Measurements from ENCODE around the gene POLR2J. TPM values are rescaled to one million over a fixed set of nuclear protein-coding genes. Genes with fewer than 3 reads are reported as not detected.

POLR2J gene
- total and polyA plus RNA-seq, 4 donors: 9.6 to 50.3 (median 30.5) TPM

DNA sequence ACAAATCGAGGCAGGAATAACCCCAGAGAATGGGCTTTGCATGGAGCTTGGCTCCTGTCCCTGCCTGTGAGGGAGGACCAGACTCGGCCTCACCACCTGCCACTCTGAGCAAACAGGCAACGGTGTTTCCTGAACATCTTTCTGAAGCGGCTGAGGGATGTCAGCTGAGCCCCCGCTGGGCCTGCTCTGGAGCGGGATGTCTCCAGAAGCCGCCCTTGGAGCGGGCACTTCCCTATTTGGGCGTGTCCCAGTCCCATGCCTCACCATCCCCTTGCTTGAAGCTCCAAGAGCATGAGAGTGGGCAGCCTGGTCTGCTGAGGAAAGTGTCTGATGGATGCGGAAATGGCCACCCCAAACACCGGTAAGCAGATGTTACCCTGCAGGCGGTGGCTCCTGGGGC is 24.3 kb downstream of the POLR2J start:
- H3K27ac ChIP-seq (ENCODE audit: low read depth in 1 of 2, low read length in 2 of 2): no peak overlapping the region
- 73% methylated on average over 12 of the region's 12 CpGs for WGBS
- no peak overlapping the region for H3K9ac ChIP-seq (ENCODE audit: low read depth in 1 of 2, low read length in 2 of 2)
- no peaks in the 10 kb centered on the region for H3K9me3 ChIP-seq (ENCODE audit: control insufficient read depth in 4 of 4, low read length in 3 of 4)
- no peaks in the 10 kb centered on the region for H3K4me1 ChIP-seq (ENCODE audit: control insufficient read depth in 4 of 4, insufficient read depth in 4 of 4, low read length in 3 of 4)
- no peaks in the 10 kb centered on the region for H3K27me3 ChIP-seq (ENCODE audit: control insufficient read depth in 4 of 4, insufficient read depth in 4 of 4, low read length in 3 of 4)
- H3K4me3 ChIP-seq (ENCODE audit: low read depth in 1 of 3, low read length in 3 of 3): no peak overlapping the region
- no peak for TF ChIP-seq FOXA2 (IDR thresholded peaks at IDR 0.05)
- TF ChIP-seq NR2F2 (IDR thresholded peaks at IDR 0.05): no peak
- TF ChIP-seq RAD21 (IDR thresholded peaks at IDR 0.05): no peak
- no peak for TF ChIP-seq HNF4A (conservative IDR thresholded peaks at IDR 0.05)
- TF ChIP-seq, protein P1, sequence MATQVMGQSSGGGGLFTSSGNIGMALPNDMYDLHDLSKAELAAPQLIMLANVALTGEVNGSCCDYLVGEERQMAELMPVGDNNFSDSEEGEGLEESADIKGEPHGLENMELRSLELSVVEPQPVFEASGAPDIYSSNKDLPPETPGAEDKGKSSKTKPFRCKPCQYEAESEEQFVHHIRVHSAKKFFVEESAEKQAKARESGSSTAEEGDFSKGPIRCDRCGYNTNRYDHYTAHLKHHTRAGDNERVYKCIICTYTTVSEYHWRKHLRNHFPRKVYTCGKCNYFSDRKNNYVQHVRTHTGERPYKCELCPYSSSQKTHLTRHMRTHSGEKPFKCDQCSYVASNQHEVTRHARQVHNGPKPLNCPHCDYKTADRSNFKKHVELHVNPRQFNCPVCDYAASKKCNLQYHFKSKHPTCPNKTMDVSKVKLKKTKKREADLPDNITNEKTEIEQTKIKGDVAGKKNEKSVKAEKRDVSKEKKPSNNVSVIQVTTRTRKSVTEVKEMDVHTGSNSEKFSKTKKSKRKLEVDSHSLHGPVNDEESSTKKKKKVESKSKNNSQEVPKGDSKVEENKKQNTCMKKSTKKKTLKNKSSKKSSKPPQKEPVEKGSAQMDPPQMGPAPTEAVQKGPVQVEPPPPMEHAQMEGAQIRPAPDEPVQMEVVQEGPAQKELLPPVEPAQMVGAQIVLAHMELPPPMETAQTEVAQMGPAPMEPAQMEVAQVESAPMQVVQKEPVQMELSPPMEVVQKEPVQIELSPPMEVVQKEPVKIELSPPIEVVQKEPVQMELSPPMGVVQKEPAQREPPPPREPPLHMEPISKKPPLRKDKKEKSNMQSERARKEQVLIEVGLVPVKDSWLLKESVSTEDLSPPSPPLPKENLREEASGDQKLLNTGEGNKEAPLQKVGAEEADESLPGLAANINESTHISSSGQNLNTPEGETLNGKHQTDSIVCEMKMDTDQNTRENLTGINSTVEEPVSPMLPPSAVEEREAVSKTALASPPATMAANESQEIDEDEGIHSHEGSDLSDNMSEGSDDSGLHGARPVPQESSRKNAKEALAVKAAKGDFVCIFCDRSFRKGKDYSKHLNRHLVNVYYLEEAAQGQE (IDR thresholded peaks at IDR 0.05): no peak
- DNase-seq (ENCODE audit: low spot score): no peak
- H3K36me3 ChIP-seq (ENCODE audit: control insufficient read depth in 4 of 4, insufficient read depth in 3 of 4, low read depth in 1 of 4, low read length in 3 of 4): peaks cover 6 to 34% (median 9%) of the 10 kb centered on the region in 4 donors

DNA sequence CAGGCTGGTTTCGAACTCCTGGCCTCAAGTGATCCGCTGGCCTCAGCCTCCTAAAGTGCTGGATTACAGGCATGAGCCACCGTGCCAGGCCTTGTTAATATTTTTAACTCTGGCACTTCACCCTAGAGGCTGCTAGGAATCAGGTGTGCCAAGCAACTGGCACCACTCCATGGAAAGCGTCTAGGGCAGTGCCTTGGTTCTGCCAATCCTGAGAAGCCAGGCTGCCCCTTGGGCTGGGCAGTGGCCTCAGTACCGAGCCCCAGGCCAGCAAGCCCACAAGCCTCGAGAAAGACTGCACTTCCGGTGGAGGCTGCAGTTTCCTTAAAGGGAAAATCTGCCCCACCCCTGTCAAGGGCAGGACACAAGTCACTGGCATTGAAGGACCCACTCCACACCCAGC is 25.4 kb downstream of the POLR2J start:
- Histone ChIP-seq H3K27me3 (ENCODE audit: control insufficient read depth in 4 of 4, insufficient read depth in 4 of 4, low read length in 3 of 4) (no peaks in the 10 kb centered on the region), H3K4me3 (ENCODE audit: low read depth in 1 of 3, low read length in 3 of 3) (no peak overlapping the region), H3K9ac (ENCODE audit: low read depth in 1 of 2, low read length in 2 of 2) (no peak overlapping the region), H3K27ac (ENCODE audit: low read depth in 1 of 2, low read length in 2 of 2) (no peak overlapping the region), H3K36me3 (ENCODE audit: control insufficient read depth in 4 of 4, insufficient read depth in 3 of 4, low read depth in 1 of 4, low read length in 3 of 4) (peaks cover 6 to 26% (median 10%) of the 10 kb centered on the region in 4 donors), H3K4me1 (ENCODE audit: control insufficient read depth in 4 of 4, insufficient read depth in 4 of 4, low read length in 3 of 4) (no peaks in the 10 kb centered on the region), H3K9me3 (ENCODE audit: control insufficient read depth in 4 of 4, low read length in 3 of 4) (no peaks in the 10 kb centered on the region)
- 67% methylated on average over 7 of the region's 7 CpGs for WGBS
- no peak for TF ChIP-seq SP1 (IDR thresholded peaks at IDR 0.05)
- TF ChIP-seq, protein P2, sequence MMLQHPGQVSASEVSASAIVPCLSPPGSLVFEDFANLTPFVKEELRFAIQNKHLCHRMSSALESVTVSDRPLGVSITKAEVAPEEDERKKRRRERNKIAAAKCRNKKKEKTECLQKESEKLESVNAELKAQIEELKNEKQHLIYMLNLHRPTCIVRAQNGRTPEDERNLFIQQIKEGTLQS (IDR thresholded peaks at IDR 0.05): no peak
- no peak for TF ChIP-seq JUND (IDR thresholded peaks at IDR 0.05)
- TF ChIP-seq NR2F2 (IDR thresholded peaks at IDR 0.05): no peak
- no peak for DNase-seq (ENCODE audit: low spot score)

DNA sequence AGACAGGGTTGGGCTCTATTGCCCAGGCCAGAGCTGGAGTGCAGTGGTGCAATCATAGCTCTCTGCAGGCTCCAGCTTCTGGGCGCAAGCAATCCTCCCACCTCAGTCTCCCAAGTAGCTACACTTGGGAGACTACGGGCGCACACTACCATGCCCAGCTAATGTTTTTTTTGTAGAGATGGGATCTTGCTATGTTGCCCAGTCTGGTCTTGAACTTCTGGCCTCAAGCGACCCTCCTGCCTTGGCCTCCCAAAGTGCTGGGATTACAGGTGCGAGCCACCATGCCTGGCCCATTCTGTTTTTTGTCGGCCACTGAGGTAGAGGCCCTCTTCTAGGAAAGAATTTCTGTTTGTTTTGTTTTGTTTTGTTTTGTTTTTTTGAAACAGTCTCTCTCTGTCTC is 26.3 kb downstream of the POLR2J start:
- no peak for DNase-seq (ENCODE audit: low spot score)
- no peaks in the 10 kb centered on the region for H3K9me3 ChIP-seq (ENCODE audit: control insufficient read depth in 4 of 4, low read length in 3 of 4)
- no peaks in the 10 kb centered on the region for H3K27me3 ChIP-seq (ENCODE audit: control insufficient read depth in 4 of 4, insufficient read depth in 4 of 4, low read length in 3 of 4)
- H3K27ac ChIP-seq (ENCODE audit: low read depth in 1 of 2, low read length in 2 of 2): no peak overlapping the region
- H3K9ac ChIP-seq (ENCODE audit: low read depth in 1 of 2, low read length in 2 of 2): no peak overlapping the region
- peaks cover 2 to 18% (median 5%) of the 10 kb centered on the region in 4 donors for H3K36me3 ChIP-seq (ENCODE audit: control insufficient read depth in 4 of 4, insufficient read depth in 3 of 4, low read depth in 1 of 4, low read length in 3 of 4)
- H3K4me1 ChIP-seq (ENCODE audit: control insufficient read depth in 4 of 4, insufficient read depth in 4 of 4, low read length in 3 of 4): no peaks in the 10 kb centered on the region
- TF ChIP-seq RAD21 (IDR thresholded peaks at IDR 0.05) (no peak), FOXA1 (IDR thresholded peaks at IDR 0.05) (no peak), TAF1 (conservative IDR thresholded peaks at IDR 0.05) (no peak)
- TF ChIP-seq, protein P1 (IDR thresholded peaks at IDR 0.05): no peak
- WGBS: 92% methylated on average over 6 of the region's 6 CpGs
- no peak overlapping the region for H3K4me3 ChIP-seq (ENCODE audit: low read depth in 1 of 3, low read length in 3 of 3)
